ENCODE data around the gene FANCD2OS. TPM values are rescaled to one million over a fixed set of nuclear protein-coding genes. Genes with fewer than 3 reads are reported as not detected.
"Not testable (repeated sequence)": the region's sequence is repeated elsewhere in the genome, so short reads cannot be mapped to it uniquely, and the experiment has no call there.

Gene FANCD2OS
- total RNA-seq, 1 donor, result not detected

DNA sequence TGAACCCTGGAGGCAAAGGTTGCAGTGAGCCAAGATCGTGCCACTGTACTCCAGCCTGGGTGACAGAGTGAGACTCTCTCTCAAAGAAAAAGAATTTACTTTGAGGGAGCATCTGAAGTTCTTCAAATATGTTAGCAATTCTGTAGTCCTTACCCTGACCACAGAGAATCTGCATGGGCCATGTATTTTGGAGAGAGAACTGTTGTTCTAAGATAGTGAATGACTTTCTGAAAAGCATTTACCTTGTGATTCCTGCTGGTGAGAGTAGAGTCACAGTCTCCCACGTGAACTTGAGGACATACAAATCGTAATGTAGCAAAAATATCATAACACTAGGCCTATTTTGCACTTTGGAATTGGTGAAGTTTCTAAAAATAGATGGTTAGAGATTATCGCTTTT, 11.3 kb upstream of the FANCD2OS start:
- Histone ChIP-seq H3K27me3 (ENCODE audit: insufficient read depth, low read length) (no peaks in the 10 kb centered on the region), H3K9me3 (ENCODE audit: low read depth, low read length) (no peaks in the 10 kb centered on the region), H3K4me1 (ENCODE audit: insufficient read depth, low read length) (peaks cover 31% of the 10 kb centered on the region), H3K4me3 (ENCODE audit: low read length) (no peak overlapping the region)

DNA sequence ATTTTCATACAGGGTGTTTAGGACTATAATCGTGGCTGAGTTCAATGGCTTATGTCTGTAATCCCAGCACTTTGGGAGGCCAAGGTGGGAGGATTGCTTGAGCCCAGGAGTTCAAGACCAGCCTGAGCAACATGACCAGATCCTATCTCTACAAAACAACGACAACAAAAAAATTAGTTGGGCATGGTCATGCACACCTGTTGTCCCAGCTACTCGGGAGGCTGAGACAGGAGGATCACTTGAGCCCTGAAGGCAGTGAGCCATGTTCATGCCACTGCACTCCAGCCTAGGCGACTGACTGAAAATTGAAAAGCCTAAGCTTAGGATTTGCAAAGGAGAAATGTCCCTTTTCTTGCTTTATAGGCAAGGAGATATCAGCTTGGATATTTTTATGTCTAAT, 8.9 kb upstream of the FANCD2OS start:
- Histone ChIP-seq H3K27me3 (ENCODE audit: insufficient read depth, low read length) (no peaks in the 10 kb centered on the region), H3K9me3 (ENCODE audit: low read depth, low read length) (no peaks in the 10 kb centered on the region), H3K4me1 (ENCODE audit: insufficient read depth, low read length) (peaks cover 31% of the 10 kb centered on the region), H3K4me3 (ENCODE audit: low read length) (no peak overlapping the region)

DNA sequence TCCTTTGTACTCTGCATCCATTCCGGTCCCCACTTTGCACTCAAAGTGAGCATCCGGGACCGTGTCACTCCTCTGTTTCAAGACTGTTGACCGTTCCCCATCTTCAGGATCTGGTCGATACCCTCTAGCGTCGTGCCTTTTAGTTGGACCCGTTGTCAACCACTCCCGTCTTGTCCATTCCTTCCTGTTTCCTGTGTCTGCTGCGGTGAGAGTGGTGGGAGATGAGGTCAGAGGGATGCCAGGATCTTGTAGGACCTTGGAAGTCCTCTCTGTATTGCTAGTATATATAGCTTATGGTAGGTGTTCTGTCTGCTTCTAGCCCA, 8.0 kb upstream of the FANCD2OS start:
- peak overlapping the region; percentile 88 for H3K4me3 ChIP-seq (ENCODE audit: low read length)
- peaks cover 31% of the 10 kb centered on the region for H3K4me1 ChIP-seq (ENCODE audit: insufficient read depth, low read length)
- H3K27me3 ChIP-seq (ENCODE audit: insufficient read depth, low read length), result no peaks in the 10 kb centered on the region
- H3K9me3 ChIP-seq (ENCODE audit: low read depth, low read length), result no peaks in the 10 kb centered on the region

DNA sequence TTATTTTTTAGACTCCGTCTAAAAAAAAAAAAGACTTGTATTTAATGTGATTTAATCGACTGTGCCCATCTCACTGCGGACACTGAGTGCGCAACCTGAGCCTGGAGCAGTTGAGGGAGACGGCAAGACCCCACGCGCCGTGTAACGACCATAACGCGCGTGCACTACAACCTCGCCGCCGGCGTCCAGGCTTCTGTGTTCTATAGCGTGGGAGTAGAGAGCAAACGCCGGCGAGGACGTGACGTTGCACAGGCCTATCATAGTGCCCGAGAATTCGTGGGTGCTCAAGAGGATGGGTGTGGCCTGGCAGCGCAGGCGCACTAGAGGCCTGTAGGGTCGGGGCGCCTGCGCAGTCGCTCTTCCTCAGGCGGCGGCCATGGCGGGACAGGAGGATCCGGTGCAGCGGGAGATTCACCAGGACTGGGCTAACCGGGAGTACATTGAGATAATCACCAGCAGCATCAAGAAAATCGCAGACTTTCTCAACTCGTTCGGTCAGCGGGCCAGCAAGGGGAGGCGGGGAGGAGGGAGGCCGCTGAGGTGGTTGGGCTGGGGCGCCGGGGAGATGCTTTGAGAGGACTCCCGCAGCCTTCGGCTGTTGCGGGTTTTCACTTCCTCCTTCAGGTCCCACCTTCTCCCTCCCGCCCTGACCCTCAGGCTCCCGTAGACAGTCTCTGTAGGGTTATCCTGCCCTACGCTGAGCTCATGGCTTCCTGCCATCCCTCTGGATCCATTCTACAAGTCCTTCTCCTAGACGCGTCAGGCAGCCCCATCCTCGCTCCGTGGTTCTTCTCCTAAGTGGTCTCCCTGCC, 7.5 kb upstream of the FANCD2OS start, which contains the start of gene BRK1:
Gene BRK1 (plus strand): TSS at position 350 of the 812 bp plus-strand sequence. CDS start 27 bp downstream, at position 377.
- Histone ChIP-seq H3K4me1 (ENCODE audit: insufficient read depth, low read length) (peaks cover 31% of the 10 kb centered on the region), H3K9me3 (ENCODE audit: low read depth, low read length) (no peaks in the 10 kb centered on the region), H3K4me3 (ENCODE audit: low read length) (peak within 1 kb of the TSS; percentile 88), H3K27me3 (ENCODE audit: insufficient read depth, low read length) (no peaks in the 10 kb centered on the region)

DNA sequence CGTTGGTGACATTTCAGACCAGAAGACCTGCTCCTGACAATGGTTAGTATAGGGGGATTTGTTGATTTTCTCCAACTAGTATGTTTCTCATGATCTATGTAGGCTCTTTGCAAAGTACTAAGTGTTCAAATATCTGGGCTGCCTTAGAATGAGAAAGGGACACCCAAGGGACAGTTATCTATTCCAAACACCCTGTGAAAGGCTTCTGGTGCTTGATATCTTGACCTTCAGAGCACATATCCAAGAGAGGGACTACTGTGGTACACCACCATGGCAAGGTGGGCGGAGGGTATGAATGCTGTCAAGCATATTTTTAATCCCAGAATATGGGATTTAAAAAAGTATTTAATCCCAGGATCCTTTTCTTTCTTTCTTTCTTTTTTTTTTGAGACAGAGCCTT, 1.1 kb downstream of the FANCD2OS start:
- no peak overlapping the region for H3K4me3 ChIP-seq (ENCODE audit: low read length)
- H3K4me1 ChIP-seq (ENCODE audit: insufficient read depth, low read length), result no peaks in the 10 kb centered on the region
- no peaks in the 10 kb centered on the region for H3K9me3 ChIP-seq (ENCODE audit: low read depth, low read length)
- no peaks in the 10 kb centered on the region for H3K27me3 ChIP-seq (ENCODE audit: insufficient read depth, low read length)

DNA sequence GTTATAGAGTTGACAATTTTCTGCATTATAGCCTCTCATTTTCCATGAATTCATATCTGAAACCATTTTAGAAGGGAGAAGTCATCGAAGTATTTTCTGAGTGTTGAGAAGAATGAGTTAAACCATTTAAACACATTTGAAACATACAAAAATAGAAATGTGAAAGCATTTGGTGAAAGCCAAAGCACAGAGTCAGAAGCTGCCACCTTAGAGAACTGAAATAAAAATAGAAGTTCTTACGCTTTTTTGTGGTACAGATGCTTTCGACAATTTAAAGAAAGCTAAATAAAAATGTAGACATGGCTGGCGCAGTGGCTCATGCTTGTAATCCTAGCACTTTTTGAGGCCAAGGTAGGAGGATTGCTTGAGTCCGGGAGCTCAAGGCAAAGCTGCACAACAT, 9.0 kb downstream of the FANCD2OS start:
- Histone ChIP-seq H3K27me3 (ENCODE audit: insufficient read depth, low read length) (no peaks in the 10 kb centered on the region), H3K4me3 (ENCODE audit: low read length) (no peak overlapping the region), H3K9me3 (ENCODE audit: low read depth, low read length) (no peaks in the 10 kb centered on the region), H3K4me1 (ENCODE audit: insufficient read depth, low read length) (no peaks in the 10 kb centered on the region)

DNA sequence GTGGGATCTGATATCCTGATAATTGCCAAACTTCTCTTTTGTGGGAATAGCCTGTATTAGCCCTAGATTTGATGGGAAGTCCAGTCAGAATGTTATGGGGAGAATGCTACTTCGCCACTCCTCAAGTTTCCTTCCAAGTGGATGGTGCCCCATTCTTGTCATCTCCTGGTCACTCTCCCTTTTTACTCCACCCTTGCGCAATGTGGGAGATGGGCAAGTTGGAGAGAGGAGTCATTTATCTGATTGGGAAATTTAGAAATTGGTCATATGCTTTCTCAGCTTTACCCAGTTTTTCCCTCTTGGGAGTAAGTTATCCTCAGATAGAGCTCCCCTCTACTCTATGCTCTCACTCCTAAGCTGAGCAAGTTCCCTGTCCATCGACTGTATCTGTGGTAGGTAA, 14.4 kb downstream of the FANCD2OS start:
- Histone ChIP-seq H3K4me3 (ENCODE audit: low read length) (no peak overlapping the region), H3K4me1 (ENCODE audit: insufficient read depth, low read length) (no peaks in the 10 kb centered on the region)

DNA sequence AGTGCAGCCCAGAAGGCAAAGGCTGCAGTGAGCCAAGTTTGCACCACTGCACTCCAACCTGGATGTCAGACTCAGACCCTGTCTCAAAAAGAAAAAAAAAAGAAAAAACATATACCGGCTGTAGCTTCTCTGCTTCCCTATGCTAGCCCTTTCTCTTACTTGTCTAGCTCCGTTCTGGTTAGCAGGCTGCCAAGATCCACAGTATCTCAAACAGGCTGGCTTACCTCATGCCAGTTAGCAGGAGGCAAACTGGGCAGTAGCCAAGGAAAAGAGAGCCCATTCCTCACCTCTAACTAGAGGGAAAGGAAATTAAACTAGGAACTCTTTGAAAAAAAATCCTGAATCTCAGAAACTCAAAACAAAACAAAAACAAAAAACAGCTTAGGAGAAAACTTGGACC, 16.7 kb downstream of the FANCD2OS start:
- not testable (repeated sequence) for H3K4me3 ChIP-seq (ENCODE audit: low read length); H3K4me1 ChIP-seq (ENCODE audit: insufficient read depth, low read length); H3K9me3 ChIP-seq (ENCODE audit: low read depth, low read length); H3K27me3 ChIP-seq (ENCODE audit: insufficient read depth, low read length)

More for the DNA sequence above, 14.4 kb downstream of the FANCD2OS start:
- Histone ChIP-seq H3K27me3 (ENCODE audit: insufficient read depth, low read length) (no peaks in the 10 kb centered on the region), H3K9me3 (ENCODE audit: low read depth, low read length) (no peaks in the 10 kb centered on the region)

DNA sequence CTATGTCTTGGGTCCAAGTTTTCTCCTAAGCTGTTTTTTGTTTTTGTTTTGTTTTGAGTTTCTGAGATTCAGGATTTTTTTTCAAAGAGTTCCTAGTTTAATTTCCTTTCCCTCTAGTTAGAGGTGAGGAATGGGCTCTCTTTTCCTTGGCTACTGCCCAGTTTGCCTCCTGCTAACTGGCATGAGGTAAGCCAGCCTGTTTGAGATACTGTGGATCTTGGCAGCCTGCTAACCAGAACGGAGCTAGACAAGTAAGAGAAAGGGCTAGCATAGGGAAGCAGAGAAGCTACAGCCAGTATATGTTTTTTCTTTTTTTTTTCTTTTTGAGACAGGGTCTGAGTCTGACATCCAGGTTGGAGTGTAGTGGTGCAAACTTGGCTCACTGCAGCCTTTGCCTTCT, 17.3 kb downstream of the FANCD2OS start:
- not testable (repeated sequence) for H3K9me3 ChIP-seq (ENCODE audit: low read depth, low read length); H3K4me3 ChIP-seq (ENCODE audit: low read length); H3K27me3 ChIP-seq (ENCODE audit: insufficient read depth, low read length); H3K4me1 ChIP-seq (ENCODE audit: insufficient read depth, low read length)

DNA sequence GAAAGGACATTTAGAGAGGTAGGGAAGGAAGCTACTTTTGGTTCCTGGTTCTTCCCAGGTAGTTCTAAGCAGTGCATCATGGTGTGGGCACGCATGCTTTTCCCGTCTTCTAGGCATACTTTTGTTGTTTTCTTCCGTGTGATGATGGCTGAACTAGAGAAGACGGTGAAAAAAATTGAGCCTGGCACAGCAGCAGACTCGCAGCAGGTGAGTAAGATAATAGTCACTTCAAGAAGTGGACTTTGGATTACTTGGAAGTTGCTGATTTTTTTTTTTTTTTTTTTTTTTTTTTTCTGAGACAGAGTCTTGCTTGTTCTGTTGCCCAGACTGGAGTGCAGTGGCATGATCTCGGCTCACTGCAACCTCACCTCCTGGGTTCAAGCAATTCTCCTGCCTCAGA, 17.9 kb downstream of the FANCD2OS start:
- Histone ChIP-seq H3K4me1 (ENCODE audit: insufficient read depth, low read length) (no peaks in the 10 kb centered on the region), H3K4me3 (ENCODE audit: low read length) (no peak overlapping the region), H3K27me3 (ENCODE audit: insufficient read depth, low read length) (no peaks in the 10 kb centered on the region), H3K9me3 (ENCODE audit: low read depth, low read length) (no peaks in the 10 kb centered on the region)

DNA sequence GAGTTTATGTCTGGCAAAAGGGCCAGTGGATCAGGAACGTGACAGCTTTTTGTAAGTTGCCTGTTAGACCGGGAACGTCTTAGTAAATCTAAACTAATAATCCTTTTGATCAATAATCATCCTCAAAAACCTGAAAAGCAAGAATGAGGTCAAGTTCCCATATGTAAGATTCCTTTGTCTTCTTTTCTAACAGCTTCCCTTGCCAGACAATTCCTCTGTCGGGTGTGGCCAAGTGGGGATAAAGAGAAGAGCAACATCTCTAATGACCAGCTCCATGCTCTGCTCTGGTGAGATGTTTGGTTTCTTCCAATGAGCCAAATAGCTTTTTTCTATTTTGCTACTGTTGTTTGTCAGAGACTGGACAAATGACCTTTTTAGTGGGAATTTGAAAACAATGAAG, 19.8 kb downstream of the FANCD2OS start:
- Histone ChIP-seq H3K9me3 (ENCODE audit: low read depth, low read length) (no peaks in the 10 kb centered on the region), H3K4me3 (ENCODE audit: low read length) (no peak overlapping the region), H3K27me3 (ENCODE audit: insufficient read depth, low read length) (no peaks in the 10 kb centered on the region)

DNA sequence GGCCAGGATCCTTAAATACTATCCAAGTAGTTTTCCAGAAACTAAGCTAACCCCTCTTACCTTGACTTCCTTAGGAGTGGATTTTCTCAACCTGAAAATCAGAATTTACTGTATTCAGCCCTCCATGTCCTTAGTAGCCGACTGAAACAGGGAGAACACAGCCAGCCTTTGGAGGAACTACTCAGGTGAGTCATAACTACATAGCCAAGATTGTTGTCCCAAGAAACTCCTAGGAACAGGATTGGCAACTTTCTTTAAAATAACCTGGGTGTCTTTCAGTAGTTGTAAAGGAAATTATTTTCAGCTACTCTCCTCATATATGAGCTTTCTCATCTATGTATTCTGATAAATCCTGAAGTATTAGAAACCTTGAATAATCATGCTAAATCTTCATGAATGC, 22.3 kb downstream of the FANCD2OS start:
- H3K9me3 ChIP-seq (ENCODE audit: low read depth, low read length), result no peaks in the 10 kb centered on the region
- H3K4me1 ChIP-seq (ENCODE audit: insufficient read depth, low read length), result no peaks in the 10 kb centered on the region
- no peak overlapping the region for H3K4me3 ChIP-seq (ENCODE audit: low read length)
- no peaks in the 10 kb centered on the region for H3K27me3 ChIP-seq (ENCODE audit: insufficient read depth, low read length)

More for the DNA sequence above, 19.8 kb downstream of the FANCD2OS start:
- H3K4me1 ChIP-seq (ENCODE audit: insufficient read depth, low read length), result no peaks in the 10 kb centered on the region

DNA sequence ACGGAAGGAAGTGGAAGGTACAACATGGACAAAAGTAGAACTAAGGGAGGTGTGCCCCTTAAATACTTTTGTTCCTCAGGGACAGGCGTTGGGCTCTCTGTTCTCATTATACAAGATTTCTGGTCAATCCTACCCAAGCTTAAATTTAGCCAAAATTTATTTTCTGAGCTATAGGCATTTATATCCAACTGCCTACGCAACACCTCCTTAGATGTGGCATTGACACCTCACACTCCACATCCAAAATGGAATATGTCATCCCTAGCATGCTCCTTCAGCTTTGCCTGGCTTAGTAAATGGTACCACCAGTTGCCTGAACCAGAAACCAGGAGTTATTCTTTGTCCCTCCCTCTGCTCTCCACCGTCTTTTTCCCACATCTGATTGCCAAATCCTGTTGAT, 26.2 kb downstream of the FANCD2OS start:
- H3K4me3 ChIP-seq (ENCODE audit: low read length), result no peak overlapping the region
- H3K27me3 ChIP-seq (ENCODE audit: insufficient read depth, low read length), result no peaks in the 10 kb centered on the region
- H3K9me3 ChIP-seq (ENCODE audit: low read depth, low read length), result no peaks in the 10 kb centered on the region
- H3K4me1 ChIP-seq (ENCODE audit: insufficient read depth, low read length), result no peaks in the 10 kb centered on the region

DNA sequence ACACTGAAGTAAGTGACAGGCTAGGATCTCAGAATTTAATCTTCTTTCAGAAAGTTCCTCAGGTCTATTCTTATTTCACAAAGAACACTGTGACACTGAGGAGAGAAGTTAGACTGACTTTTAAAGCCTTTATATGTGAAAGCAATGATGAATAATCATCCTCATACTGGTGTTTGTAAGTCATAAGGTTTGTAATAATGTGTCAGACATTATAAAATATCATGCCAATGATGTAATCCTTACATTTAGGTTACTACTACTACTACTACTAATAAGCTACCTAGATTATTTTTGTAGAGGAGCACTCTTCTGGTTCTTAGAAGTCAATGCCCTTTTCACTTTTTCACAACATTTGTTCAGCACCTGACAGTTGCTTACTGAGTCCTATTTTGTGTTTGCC, 33.4 kb downstream of the FANCD2OS start:
- Histone ChIP-seq H3K4me3 (ENCODE audit: low read length) (no peak overlapping the region), H3K4me1 (ENCODE audit: insufficient read depth, low read length) (no peaks in the 10 kb centered on the region), H3K27me3 (ENCODE audit: insufficient read depth, low read length) (no peaks in the 10 kb centered on the region), H3K9me3 (ENCODE audit: low read depth, low read length) (no peaks in the 10 kb centered on the region)

DNA sequence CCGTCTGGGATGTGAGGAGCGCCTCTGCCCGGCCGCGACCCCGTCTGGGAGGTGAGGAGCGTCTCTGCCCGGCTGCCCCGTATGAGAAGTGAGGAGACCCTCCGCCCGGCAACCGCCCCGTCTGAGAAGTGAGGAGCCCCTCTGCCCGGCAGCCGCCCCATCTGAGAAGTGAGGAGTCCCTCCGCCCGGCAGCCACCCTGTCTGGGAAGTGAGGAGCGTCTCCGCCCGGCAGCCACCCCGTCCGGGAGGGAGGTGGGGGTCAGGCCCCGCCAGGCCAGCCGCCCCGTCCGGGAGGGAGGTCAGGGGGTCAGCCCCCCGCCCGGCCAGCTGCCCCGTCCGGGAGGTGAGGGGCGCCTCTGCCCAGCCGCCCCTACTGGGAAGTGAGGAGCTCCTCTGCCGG, 38.0 kb downstream of the FANCD2OS start:
- not testable (repeated sequence) for H3K4me1 ChIP-seq (ENCODE audit: insufficient read depth, low read length); H3K27me3 ChIP-seq (ENCODE audit: insufficient read depth, low read length); H3K9me3 ChIP-seq (ENCODE audit: low read depth, low read length); H3K4me3 ChIP-seq (ENCODE audit: low read length)

DNA sequence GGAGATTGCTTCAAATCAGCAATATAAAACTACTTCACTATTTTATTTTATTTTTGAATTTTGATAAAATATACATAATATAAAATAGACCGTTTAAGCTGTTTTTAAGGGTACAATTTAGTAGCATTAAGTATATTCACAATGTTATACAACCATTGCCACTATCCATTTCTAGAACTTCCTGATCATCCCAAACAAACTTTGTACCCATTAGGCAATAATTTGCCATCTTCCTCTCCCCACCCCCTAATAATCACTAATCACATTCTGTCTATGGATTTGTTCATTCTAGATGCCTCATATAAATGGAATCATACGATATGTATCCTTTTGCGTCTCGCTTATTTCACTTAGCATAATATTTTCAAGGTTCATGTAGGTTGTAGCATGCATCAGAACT, 53.0 kb downstream of the FANCD2OS start:
- no peak overlapping the region for H3K4me3 ChIP-seq (ENCODE audit: low read length)
- no peaks in the 10 kb centered on the region for H3K4me1 ChIP-seq (ENCODE audit: insufficient read depth, low read length)
- H3K9me3 ChIP-seq (ENCODE audit: low read depth, low read length), result no peaks in the 10 kb centered on the region
- H3K27me3 ChIP-seq (ENCODE audit: insufficient read depth, low read length), result no peaks in the 10 kb centered on the region
